IMR-90 (cell line): ENCODE results near the gene PDZD2. TPM values are rescaled to one million over a fixed set of nuclear protein-coding genes. Genes with fewer than 3 reads are reported as not detected.

Experiments used
- ATAC-seq: fragments of 200-7000 bp; cut with Tn5 transposase; 2 replicates; pipeline ENCODE4 v1.9.1; 2020; ENCODE audit warnings: low read depth, mild to moderate bottlenecking, moderate library complexity
- BruUV-seq: library from RNA; stranded (reverse); fragments of 400-500 nt; replicated peaks from 2 replicates; lab custom pipeline; 2021; lab: Mats Ljungman, UMichigan
- CTCF ChIA-PET: fragments of 300-600 bp; formaldehyde crosslinking; extraction: SDS; loops from one replicate; lab custom pipeline; 2021; ENCODE audit warnings: antibody characterized with exemption; lab: Yijun Ruan, JAX
- POLR2A ChIA-PET: fragments of 300-600 bp; sonication (Branson Sonifier 250); formaldehyde crosslinking; loops from one replicate; lab custom pipeline; 2022; ENCODE audit warnings: antibody characterized with exemption; ENCODE audit not compliant: unreplicated experiment; lab: Charles Lee
- DNase-seq: peaks from one replicate; pipeline ENCODE4 v3.0.0; 2013
- H2AFZ ChIP-seq: replicated peaks from 2 replicates; pipeline ENCODE3; 2013; ENCODE audit warnings: low read length, mild to moderate bottlenecking; ENCODE audit not compliant: poor library complexity
- H2AK5ac ChIP-seq: 2 replicates; pipeline ENCODE4 v1.6.1; 2013; ENCODE audit warnings: low read depth, low read length, inconsistent platforms
- H2AK9ac ChIP-seq: replicated peaks from 2 replicates; pipeline ENCODE3; 2013; ENCODE audit warnings: mild to moderate bottlenecking, low read depth, low read length, moderate library complexity; ENCODE audit not compliant: poor library complexity
- H2BK120ac ChIP-seq: 2 replicates; pipeline ENCODE4 v1.6.1; 2013; ENCODE audit warnings: low read depth, low read length, inconsistent platforms
- H2BK15ac ChIP-seq: 3 replicates; pipeline ENCODE4 v1.6.1; 2013; ENCODE audit warnings: low read depth, low read length, inconsistent platforms
- H2BK20ac ChIP-seq: 2 replicates; pipeline ENCODE4 v1.6.1; 2013; ENCODE audit warnings: low read depth, mild to moderate bottlenecking, inconsistent platforms, low read length, moderate library complexity
- H2BK5ac ChIP-seq: 2 replicates; pipeline ENCODE4 v1.6.1; 2013; ENCODE audit warnings: mild to moderate bottlenecking, low read depth, low read length, inconsistent platforms; ENCODE audit not compliant: poor library complexity, severe bottlenecking
- H3K14ac ChIP-seq: replicated peaks from 2 replicates; pipeline ENCODE4 v1.6.1; 2013; ENCODE audit warnings: low read depth, low read length, inconsistent platforms
- H3K18ac ChIP-seq: 2 replicates; pipeline ENCODE4 v1.6.1; 2013; ENCODE audit warnings: low read depth, low read length, control low read depth
- H3K23ac ChIP-seq: 2 replicates; pipeline ENCODE4 v1.6.1; 2013; ENCODE audit warnings: low read depth, low read length, inconsistent platforms
- H3K27ac ChIP-seq: 2 replicates; pipeline ENCODE4 v1.5.1; 2013; ENCODE audit warnings: mild to moderate bottlenecking, control low read depth, low read length; ENCODE audit not compliant: insufficient read depth
- H3K27me3 ChIP-seq: 2 replicates; pipeline ENCODE4 v1.6.1; 2013; ENCODE audit warnings: low read length; ENCODE audit not compliant: control insufficient read depth, insufficient read depth
- H3K36me3 ChIP-seq: 2 replicates; pipeline ENCODE4 v1.6.1; 2013; ENCODE audit warnings: low read length, mixed read lengths; ENCODE audit not compliant: control insufficient read depth, insufficient read depth
- H3K4ac ChIP-seq: 2 replicates; pipeline ENCODE4 v1.6.1; 2013; ENCODE audit warnings: low read depth, low read length, inconsistent platforms
- H3K4me1 ChIP-seq: 2 replicates; pipeline ENCODE4 v1.6.1; 2013; ENCODE audit warnings: low read length, mixed read lengths; ENCODE audit not compliant: control insufficient read depth, insufficient read depth
- H3K4me2 ChIP-seq: 2 replicates; pipeline ENCODE4 v1.6.1; 2013; ENCODE audit warnings: low read depth, mild to moderate bottlenecking, control low read depth, low read length, moderate library complexity
- H3K4me3 ChIP-seq: 2 replicates; pipeline ENCODE4 v1.5.1; 2013; ENCODE audit warnings: low read depth, mild to moderate bottlenecking, control low read depth, low read length, moderate library complexity; ENCODE audit not compliant: insufficient read depth
- H3K56ac ChIP-seq: 2 replicates; pipeline ENCODE4 v1.6.1; 2013; ENCODE audit warnings: low read length, inconsistent platforms; ENCODE audit not compliant: insufficient read depth; ENCODE audit errors: extremely low read depth
- H3K79me1 ChIP-seq, 2 experiments: 2 replicates each; pipeline ENCODE4 v1.6.1; 2013; ENCODE audit warnings: low read length in 2 of 2, inconsistent platforms in 1 of 2, low read depth in 1 of 2
- H3K9ac ChIP-seq: 2 replicates; pipeline ENCODE4 v1.6.1; 2013; ENCODE audit warnings: low read depth, low read length, control low read depth
- H3K9me1 ChIP-seq: 2 replicates; pipeline ENCODE4 v1.6.1; 2013; ENCODE audit warnings: low read length, inconsistent platforms; ENCODE audit not compliant: insufficient read depth
- H3K9me3 ChIP-seq: 2 replicates; pipeline ENCODE4 v1.6.1; 2013; ENCODE audit warnings: low read length; ENCODE audit not compliant: control insufficient read depth, insufficient read depth
- H4K20me1 ChIP-seq: 2 replicates; pipeline ENCODE4 v1.6.1; 2013; ENCODE audit warnings: low read length, inconsistent platforms; ENCODE audit not compliant: insufficient read depth
- H4K5ac ChIP-seq: 2 replicates; pipeline ENCODE4 v1.6.1; 2013; ENCODE audit warnings: mild to moderate bottlenecking, low read depth, low read length, control low read depth
- H4K8ac ChIP-seq, 2 experiments: 2 replicates each; pipeline ENCODE4 v1.6.1; 2013; ENCODE audit warnings: low read depth in 2 of 2, low read length in 2 of 2, control low read depth in 1 of 2, inconsistent platforms in 1 of 2
- H4K91ac ChIP-seq: 2 replicates; pipeline ENCODE4 v1.6.1; 2013; ENCODE audit warnings: low read depth, low read length, inconsistent platforms; ENCODE audit not compliant: insufficient read depth
- BHLHE40 ChIP-seq: fragments of 150-350 bp; IDR thresholded peaks from 2 replicates; pipeline ENCODE4 v1.6.1; 2016; ENCODE audit warnings: mild to moderate bottlenecking, low read depth, low read length
- CEBPB ChIP-seq: IDR thresholded peaks from 2 replicates; pipeline ENCODE4 v1.6.1; 2012; ENCODE audit warnings: low read depth, low read length, improper control_type of control experiment
- CHD1 ChIP-seq: IDR thresholded peaks from 2 replicates; pipeline ENCODE4 v1.6.1; 2012; ENCODE audit warnings: low read depth, low read length, improper control_type of control experiment
- FOS ChIP-seq: fragments of 150-350 bp; IDR thresholded peaks from 2 replicates; pipeline ENCODE4 v1.6.1; 2016; ENCODE audit warnings: low read depth, low read length
- MAFK ChIP-seq: IDR thresholded peaks from 2 replicates; pipeline ENCODE4 v1.6.1; 2012; ENCODE audit warnings: low read depth, low read length, improper control_type of control experiment
- MAZ ChIP-seq: IDR thresholded peaks from 2 replicates; pipeline ENCODE4 v1.6.1; 2012; ENCODE audit warnings: low read depth, mild to moderate bottlenecking, low read length, improper control_type of control experiment, moderate library complexity, borderline replicate concordance
- NFE2L2 ChIP-seq: fragments of 150-350 bp; IDR thresholded peaks from 2 replicates; pipeline ENCODE4 v1.6.1; 2016; ENCODE audit warnings: low read depth, mild to moderate bottlenecking, low read length
- POLR2A ChIP-seq: IDR thresholded peaks from 2 replicates; pipeline ENCODE4 v1.6.1; 2012; ENCODE audit warnings: mild to moderate bottlenecking, low read depth, low read length
- RAD21 ChIP-seq: IDR thresholded peaks from 2 replicates; pipeline ENCODE4 v1.6.1; 2012; ENCODE audit warnings: low read length, improper control_type of control experiment
- RCOR1 ChIP-seq: IDR thresholded peaks from 2 replicates; pipeline ENCODE4 v1.6.1; 2012; ENCODE audit warnings: mild to moderate bottlenecking, low read length, improper control_type of control experiment; ENCODE audit not compliant: insufficient replicate concordance
- RFX5 ChIP-seq: IDR thresholded peaks from 2 replicates; pipeline ENCODE4 v1.8.0; 2012; ENCODE audit warnings: low read depth, mild to moderate bottlenecking, low read length, moderate library complexity
- SMC3 ChIP-seq: fragments of 150-350 bp; IDR thresholded peaks from 2 replicates; pipeline ENCODE4 v1.6.1; 2016; ENCODE audit warnings: low read depth, mild to moderate bottlenecking, antibody characterized with exemption, low read length, moderate library complexity
- WGBS, 2 experiments: methylation state at CpG; one replicate each; pipeline versions ENCODE4 v1.1.5 to v1.1.7; 2013; ENCODE audit warnings: missing lambda C conversion rate in 2 of 2; ENCODE audit not compliant: insufficient read length in 1 of 2; ENCODE audit errors: extremely low coverage in 2 of 2; 5-methylcytosine and 5-hydroxymethylcytosine counted together
- dilution Hi-C: fragments of 300-500 bp; cut with HindIII; formaldehyde crosslinking; loops from one replicate; pipeline ENCODE4 v1.14.3; 2018; ENCODE audit warnings: low sequenced_read_pairs; ENCODE audit not compliant: unreplicated experiment
- in situ Hi-C: fragments of 300-500 bp; cut with MboI; formaldehyde crosslinking; loops from 3 replicates; pipeline ENCODE4 v1.14.3; 2019; ENCODE audit warnings: low sequenced_read_pairs, inconsistent platforms, mixed read lengths
- intact Hi-C: fragments of 100-400 bp; cut with micrococcal nuclease; formaldehyde crosslinking; loops from 2 replicates; pipeline ENCODE4 v1.10.0; 2022
- polyA plus RNA-seq, 3 experiments: library from polyadenylated mRNA; depleted of rRNA; stranded (reverse); fragments of >200 nt; gene quantifications; 2 replicates each; pipeline ENCODE4 v1.2.3, GENCODE V29; 2012; ENCODE audit warnings: low replicate concordance in 1 of 3
- total RNA-seq: library from RNA; depleted of rRNA; stranded (reverse); fragments of >200 nt; gene quantifications from 2 replicates; pipeline ENCODE4 v1.2.3, GENCODE V29; 2012
- TF ChIP-seq, protein P1 (sequence below): fragments of 150-350 bp; IDR thresholded peaks from 2 replicates; pipeline ENCODE4 v1.6.1; 2017; ENCODE audit warnings: mild to moderate bottlenecking, antibody characterized with exemption, low read length, low read depth
- TF ChIP-seq, protein P2 (sequence below): fragments of 150-350 bp; IDR thresholded peaks from 2 replicates; pipeline ENCODE4 v1.6.1; 2016; ENCODE audit warnings: low read depth, mild to moderate bottlenecking, low read length, moderate library complexity, borderline replicate concordance

Gene PDZD2
- total and polyA plus RNA-seq, 2 of the 4 experiments (the other 2 are of a cell fraction) = under 0.01 to 0.02 TPM

DNA sequence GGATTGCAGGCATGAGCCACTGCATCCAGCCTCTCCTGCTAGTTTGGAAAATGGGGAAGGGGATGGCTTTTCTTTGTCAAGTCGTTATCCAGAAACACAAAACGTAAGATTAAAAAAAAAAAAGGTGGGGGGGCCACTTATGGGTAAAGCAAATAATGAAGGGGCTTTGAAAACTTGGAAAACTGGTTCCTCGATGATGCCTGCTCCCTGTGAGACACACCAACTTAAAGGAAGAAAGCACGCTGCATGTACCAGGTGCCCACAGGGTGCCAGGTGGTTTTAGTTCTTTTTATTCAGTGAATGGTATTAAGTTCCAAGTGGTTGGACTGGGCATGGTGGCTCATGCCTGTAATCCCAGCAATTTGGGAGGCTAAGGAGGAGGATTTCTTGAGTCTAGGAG is 365.1 kb downstream of the PDZD2 start:
- no peak for TF ChIP-seq RCOR1
- TF ChIP-seq, protein P1, sequence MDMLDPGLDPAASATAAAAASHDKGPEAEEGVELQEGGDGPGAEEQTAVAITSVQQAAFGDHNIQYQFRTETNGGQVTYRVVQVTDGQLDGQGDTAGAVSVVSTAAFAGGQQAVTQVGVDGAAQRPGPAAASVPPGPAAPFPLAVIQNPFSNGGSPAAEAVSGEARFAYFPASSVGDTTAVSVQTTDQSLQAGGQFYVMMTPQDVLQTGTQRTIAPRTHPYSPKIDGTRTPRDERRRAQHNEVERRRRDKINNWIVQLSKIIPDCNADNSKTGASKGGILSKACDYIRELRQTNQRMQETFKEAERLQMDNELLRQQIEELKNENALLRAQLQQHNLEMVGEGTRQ = no peak
- TF ChIP-seq RAD21 = no peak
- no peak for TF ChIP-seq SMC3
- no peak for TF ChIP-seq FOS
- TF ChIP-seq CHD1 = no peak
- no peak for TF ChIP-seq MAZ
- no peak for TF ChIP-seq BHLHE40
- TF ChIP-seq POLR2A = no peak
- TF ChIP-seq, protein P2, sequence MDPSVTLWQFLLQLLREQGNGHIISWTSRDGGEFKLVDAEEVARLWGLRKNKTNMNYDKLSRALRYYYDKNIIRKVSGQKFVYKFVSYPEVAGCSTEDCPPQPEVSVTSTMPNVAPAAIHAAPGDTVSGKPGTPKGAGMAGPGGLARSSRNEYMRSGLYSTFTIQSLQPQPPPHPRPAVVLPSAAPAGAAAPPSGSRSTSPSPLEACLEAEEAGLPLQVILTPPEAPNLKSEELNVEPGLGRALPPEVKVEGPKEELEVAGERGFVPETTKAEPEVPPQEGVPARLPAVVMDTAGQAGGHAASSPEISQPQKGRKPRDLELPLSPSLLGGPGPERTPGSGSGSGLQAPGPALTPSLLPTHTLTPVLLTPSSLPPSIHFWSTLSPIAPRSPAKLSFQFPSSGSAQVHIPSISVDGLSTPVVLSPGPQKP = no peak
- TF ChIP-seq MAFK = no peak
- TF ChIP-seq NFE2L2 = no peak
- no peak for TF ChIP-seq CEBPB
- no peak for TF ChIP-seq RFX5
- H2AK5ac ChIP-seq = no peak overlapping the region
- no peaks in the 10 kb centered on the region for H3K9me1 ChIP-seq
- no peak overlapping the region for H3K4me2 ChIP-seq
- no peak overlapping the region for H3K4ac ChIP-seq
- WGBS, 2 experiments = no CpG with 5 or more reads among the region's 4 CpGs
- H3K9ac ChIP-seq = no peak overlapping the region
- BruUV-seq = no TSS peak
- H3K23ac ChIP-seq = no peak overlapping the region
- no peak overlapping the region for H3K14ac ChIP-seq
- ATAC-seq (no peak), DNase-seq (no peak)
- no peak overlapping the region for H3K27ac ChIP-seq
- intact Hi-C loops (no loop called here), in situ Hi-C loops (no loop called here), dilution Hi-C loops (no loop called here)
- no peak overlapping the region for H3K4me3 ChIP-seq
- no peak overlapping the region for H2BK120ac ChIP-seq
- no peak overlapping the region for H4K8ac ChIP-seq
- H3K27me3 ChIP-seq = peaks cover 10% of the 10 kb centered on the region
- no peak overlapping the region for H2AK9ac ChIP-seq
- no peak overlapping the region for H3K18ac ChIP-seq
- no peak overlapping the region for H2BK15ac ChIP-seq
- no peak overlapping the region for H4K5ac ChIP-seq
- H3K56ac ChIP-seq = no peak overlapping the region
- POLR2A ChIA-PET = no interaction called here
- CTCF ChIA-PET = no interaction called here
- H2BK5ac ChIP-seq = no peak overlapping the region
- no peaks in the 10 kb centered on the region for H3K36me3 ChIP-seq
- no peaks in the 10 kb centered on the region for H4K20me1 ChIP-seq
- no peaks in the 10 kb centered on the region for H3K9me3 ChIP-seq
- no peaks in the 10 kb centered on the region for H3K79me1 ChIP-seq
- H3K4me1 ChIP-seq = no peaks in the 10 kb centered on the region
- no peak overlapping the region for H2BK20ac ChIP-seq
- no peak overlapping the region for H4K91ac ChIP-seq
- H2AFZ ChIP-seq = no peak overlapping the region
